GM12864 (cell line): Measurements from ENCODE around the gene COL2A1.

Experiments
- DNase-seq: peaks from one replicate; pipeline ENCODE4 v3.0.0-alpha.2; 2011; ENCODE audit warnings: low read depth
- H3K4me3 ChIP-seq: 2 replicates; pipeline ENCODE4 v1.5.1; 2011; ENCODE audit warnings: mild to moderate bottlenecking, low read depth, low read length, control low read depth
- TF ChIP-seq, protein P1 (sequence below): IDR thresholded peaks from 2 replicates; pipeline ENCODE4 v1.5.1; 2011; ENCODE audit warnings: low read depth, mild to moderate bottlenecking, moderate library complexity, low read length, control low read depth, inconsistent platforms; ENCODE audit errors: missing control alignments

COL2A1 gene

DNA sequence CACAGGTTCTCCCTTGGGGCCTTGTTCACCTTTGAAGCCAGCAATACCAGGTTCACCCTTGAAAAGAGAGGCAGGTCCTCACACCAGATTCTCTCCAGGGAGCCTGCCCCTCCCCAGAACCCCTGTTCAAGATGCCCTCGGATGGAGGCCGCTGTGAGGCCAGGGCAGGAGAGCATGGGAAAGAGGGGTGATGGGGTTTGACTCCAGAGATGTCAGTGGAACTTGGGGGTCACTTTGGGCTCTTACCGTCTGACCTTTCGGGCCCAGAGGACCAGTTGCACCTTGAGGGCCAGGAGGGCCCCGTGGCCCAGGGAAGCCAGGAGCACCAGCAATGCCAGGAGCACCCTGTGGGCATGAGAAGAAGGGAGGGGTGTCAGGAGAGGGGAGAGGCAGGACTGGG is 17.4 kb downstream of the COL2A1 start:
- no peak for DNase-seq
- no peak overlapping the region for H3K4me3 ChIP-seq
- TF ChIP-seq, protein P1, sequence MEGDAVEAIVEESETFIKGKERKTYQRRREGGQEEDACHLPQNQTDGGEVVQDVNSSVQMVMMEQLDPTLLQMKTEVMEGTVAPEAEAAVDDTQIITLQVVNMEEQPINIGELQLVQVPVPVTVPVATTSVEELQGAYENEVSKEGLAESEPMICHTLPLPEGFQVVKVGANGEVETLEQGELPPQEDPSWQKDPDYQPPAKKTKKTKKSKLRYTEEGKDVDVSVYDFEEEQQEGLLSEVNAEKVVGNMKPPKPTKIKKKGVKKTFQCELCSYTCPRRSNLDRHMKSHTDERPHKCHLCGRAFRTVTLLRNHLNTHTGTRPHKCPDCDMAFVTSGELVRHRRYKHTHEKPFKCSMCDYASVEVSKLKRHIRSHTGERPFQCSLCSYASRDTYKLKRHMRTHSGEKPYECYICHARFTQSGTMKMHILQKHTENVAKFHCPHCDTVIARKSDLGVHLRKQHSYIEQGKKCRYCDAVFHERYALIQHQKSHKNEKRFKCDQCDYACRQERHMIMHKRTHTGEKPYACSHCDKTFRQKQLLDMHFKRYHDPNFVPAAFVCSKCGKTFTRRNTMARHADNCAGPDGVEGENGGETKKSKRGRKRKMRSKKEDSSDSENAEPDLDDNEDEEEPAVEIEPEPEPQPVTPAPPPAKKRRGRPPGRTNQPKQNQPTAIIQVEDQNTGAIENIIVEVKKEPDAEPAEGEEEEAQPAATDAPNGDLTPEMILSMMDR = no peak

- no peak for DNase-seq
- H3K4me3 ChIP-seq = no peak overlapping the region
- TF ChIP-seq, protein P1 = no peak
Observed at GRCh38 chr12:47986291-47986660, 18.0 kb downstream of the COL2A1 start.

GRCh38 chr12:47985596-47986290 is 18.5 kb downstream of the COL2A1 start:
- H3K4me3 ChIP-seq = no peak overlapping the region
- no peak for DNase-seq
- TF ChIP-seq, protein P1 = no peak

DNA sequence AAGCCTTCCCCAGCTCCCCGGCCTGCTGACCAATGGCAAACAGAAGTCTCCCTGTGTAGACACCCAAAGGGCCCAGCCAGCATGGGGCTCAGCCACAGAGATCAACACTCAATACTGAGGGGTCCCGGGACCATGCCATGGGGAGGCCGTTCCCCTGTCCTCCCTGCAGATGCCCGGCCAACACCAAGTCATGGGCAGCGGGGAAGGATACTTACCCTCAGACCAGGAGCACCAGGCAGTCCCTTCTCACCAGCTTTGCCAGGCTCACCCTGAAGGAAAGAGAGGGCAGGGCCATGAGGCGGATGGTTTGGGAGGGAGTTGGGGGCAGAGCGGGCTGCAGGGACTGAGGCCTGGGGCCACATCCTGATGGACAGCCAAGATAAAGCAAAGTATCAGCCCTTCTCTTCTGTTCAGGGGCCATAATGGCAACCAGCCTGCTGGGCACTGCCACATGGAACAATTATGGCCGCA is 19.9 kb downstream of the COL2A1 start:
- no peak for DNase-seq
- TF ChIP-seq, protein P1 = no peak
- no peak overlapping the region for H3K4me3 ChIP-seq

DNA sequence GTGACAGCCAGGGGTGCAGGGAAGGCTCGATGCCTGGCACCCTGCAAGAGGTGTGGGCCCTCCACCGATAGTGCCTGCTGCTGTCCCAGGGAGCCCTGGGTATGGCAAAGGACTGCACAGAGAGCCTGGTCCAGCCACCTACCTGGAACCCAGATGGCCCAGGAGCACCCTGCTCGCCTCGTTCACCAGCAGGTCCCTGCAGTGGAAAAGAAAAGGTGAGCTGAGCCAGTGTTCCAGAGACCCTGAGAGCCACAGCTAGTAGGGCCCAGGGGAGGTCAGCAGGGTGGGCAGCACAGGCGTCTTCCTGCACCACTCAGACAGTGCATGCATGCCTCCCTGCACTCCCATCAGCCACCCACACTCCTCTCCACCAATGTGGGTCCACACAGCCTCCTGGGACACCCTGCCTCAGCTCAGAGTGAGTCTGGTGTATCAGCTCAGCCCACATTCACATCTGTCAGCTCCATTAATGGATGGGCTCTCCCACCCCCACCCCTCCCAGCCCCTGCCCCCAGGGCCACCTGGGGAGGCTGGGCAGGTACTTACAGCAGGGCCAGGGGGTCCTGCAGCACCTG is 20.6 kb downstream of the COL2A1 start:
- no peak for DNase-seq
- TF ChIP-seq, protein P1 = no peak
- H3K4me3 ChIP-seq = no peak overlapping the region

GRCh38 chr12:47982770-47983169 is 21.5 kb downstream of the COL2A1 start:
- H3K4me3 ChIP-seq = no peak overlapping the region
- TF ChIP-seq, protein P1 = no peak
- DNase-seq = no peak

DNA sequence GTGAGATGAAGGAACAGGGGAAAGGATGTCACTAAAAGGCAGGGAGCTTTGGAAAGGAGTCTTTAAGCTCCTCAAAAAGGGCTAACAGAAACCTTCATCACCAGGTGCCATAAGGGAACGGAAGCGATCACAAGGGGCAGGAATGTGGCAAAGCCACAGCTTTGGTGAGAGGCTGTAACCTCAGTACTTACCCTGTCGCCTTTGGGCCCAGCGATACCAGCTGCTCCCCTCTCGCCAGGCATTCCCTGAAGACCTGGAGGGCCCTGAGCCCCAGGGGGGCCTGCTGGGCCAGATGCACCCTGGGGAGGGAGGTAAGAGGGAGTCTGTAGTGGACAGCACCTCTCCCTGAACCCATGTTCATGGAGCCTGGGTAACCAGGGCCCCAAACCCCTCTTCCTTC is 22.0 kb downstream of the COL2A1 start:
- TF ChIP-seq, protein P1 = no peak
- no peak overlapping the region for H3K4me3 ChIP-seq
- DNase-seq = no peak
